HG02759 (cell line): Measurements from ENCODE around the gene TEX261.
A peak's percentile ranks its signal among the peaks of the same experiment; 100 is the strongest.

Experiments
- ATAC-seq: cut with Tn5 transposase; IDR thresholded peaks from one replicate; pipeline ENCODE4 v1.9.1; 2021; ENCODE audit warnings: mild to moderate bottlenecking, moderate library complexity; ENCODE audit not compliant: unreplicated experiment

TEX261 gene

GRCh38 chr2:70959851-70960832 is 34.5 kb downstream of the TEX261 start:
- ATAC-seq, result no peak

DNA sequence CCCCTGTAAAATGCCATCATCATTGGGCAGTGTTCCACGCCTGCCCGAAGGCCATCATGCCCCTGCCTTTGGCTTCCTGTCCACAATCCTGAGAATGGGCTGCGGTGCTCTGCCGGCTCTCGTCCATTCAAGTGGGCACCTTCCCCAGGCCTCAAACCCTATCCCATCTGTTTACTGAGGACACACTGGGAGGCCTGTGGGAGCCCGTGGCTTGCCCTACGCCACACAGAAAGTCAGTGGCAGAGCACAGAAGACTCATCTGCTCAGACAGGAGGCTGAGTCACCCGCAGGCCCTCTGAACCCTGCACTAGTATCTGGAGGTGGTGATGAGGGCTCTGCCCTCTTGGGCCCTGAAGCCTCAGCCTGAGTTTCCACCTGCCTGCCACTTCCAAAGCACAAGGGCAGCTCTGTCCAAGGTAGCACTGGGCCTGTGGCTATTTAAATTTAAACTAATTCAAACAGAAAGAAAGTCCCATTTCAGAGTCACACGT is 35.4 kb downstream of the TEX261 start:
- ATAC-seq, result no peak

DNA sequence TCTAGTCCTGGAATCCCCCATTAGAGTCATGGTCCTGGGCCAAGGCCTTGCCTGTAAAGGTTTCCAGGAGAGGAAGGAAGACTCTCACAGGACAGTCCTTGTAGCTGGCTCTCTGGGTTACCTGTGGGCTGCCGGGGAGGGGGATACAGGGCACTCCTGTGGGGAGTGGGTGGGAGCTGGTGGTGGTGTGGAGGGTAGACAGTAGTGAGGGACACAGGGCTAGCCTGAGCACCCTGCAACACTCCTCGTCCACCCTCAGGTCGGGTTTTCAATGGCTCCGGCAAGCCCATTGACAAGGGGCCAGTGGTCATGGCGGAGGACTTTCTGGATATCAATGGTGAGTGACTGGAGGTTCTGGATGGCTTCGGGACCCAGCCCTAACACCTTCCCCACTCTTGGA is 35.9 kb downstream of the TEX261 start:
- no peak for ATAC-seq

DNA sequence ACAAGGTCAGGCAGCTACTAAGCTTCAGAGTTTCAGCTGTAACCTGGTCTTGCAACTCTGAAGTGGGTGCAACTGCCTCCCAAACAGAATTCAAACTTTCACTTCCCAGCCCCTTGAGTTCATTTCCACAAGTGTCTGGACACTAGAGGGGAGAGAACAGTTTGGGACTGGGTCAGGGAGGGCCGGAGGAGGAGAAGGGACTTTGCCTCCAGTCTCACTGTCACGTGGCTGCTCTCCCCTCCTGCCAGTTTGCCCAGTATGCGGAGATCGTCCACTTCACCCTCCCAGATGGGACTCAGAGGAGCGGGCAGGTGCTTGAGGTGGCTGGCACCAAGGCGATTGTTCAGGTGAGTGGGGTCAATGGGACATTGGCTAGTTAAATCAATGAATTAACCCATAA is 36.9 kb downstream of the TEX261 start:
- no peak for ATAC-seq

GRCh38 chr2:70956141-70956540 is 38.5 kb downstream of the TEX261 start:
- ATAC-seq, result no peak

DNA sequence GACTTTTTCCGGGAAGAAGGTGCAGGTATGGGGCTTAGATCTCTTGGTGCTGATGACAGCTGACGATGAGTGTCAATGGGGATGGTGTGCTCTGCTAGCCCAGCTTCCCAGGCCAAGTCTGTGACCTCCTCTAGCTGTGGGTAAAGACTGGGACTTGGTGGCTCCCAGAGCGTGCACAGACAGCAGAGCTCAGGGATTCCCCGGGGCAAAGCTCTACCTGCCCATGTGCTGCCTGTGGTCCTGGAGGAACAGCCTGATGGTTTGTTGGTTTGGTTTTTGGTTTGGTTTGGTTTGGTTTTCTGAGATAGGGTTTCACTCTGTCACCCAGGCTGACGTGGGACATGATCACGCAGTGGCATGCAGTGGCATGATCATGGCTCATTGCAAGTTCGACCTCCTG is 39.8 kb downstream of the TEX261 start:
- ATAC-seq, result no peak

GRCh38 chr2:70949086-70949485 is 45.6 kb downstream of the TEX261 start:
- no peak for ATAC-seq

DNA sequence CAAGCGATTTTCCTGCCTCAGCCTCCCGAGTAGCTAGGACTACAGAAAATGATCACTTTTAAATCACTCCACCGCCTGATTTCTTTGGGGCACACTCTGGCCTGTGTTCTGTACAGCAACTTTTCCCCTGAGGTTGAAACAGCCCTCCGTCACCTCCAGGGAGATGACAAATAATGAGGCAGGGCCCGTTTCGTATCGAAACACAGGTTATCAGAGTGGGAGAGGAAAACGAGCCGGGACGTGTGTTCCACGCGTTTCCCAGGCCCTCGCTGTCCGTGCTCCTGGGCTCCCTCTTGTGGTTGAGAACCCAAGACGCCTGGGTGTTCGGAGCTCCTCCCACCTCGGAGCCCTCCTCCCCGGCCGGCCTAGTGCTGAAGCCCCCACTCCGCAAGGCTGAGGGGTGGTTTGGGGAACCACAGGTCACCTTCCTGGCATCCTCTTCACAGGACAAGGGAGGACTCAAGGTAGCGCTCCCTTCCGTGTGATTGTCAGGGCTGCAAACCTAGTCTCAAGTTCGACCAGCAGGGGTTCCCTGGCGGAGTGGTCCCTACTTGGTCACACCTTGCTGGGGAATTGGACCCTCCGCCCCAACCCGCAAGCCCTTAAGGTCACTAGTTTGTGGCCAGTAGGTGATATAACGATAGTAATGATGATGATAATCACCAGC is 46.2 kb downstream of the TEX261 start:
- ATAC-seq, result peak; percentile 94

DNA sequence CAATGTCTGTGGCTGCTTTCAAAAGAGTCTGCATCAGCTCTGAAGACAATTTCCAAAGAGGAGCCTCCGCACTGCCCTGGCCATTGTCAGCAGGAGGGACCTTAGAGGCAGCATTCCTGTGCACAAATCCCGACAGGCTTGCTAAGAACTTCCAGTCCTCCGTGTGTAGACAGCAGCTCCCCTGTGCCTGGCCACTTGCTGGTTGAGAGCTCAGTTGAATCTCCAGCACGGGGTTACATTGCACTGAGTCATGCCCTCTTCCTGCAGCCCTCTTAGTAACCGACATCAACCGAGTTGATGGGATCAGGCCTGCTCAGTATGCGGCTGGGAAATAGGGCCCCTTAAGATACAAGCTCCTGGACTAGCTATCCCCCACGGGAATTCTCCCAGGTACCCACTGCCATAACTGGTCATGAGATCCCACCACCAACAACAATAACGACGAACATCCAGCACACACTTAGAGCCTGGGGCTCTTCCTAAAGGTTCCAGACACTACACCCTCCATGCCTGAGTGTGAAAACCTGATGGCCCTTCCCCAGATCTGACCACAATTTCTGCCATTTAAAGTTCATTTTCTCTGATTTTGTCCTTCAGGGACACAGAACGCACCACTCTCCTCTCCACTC is 47.0 kb downstream of the TEX261 start:
- no peak for ATAC-seq

GRCh38 chr2:70946832-70947442 is 47.7 kb downstream of the TEX261 start:
- ATAC-seq, result no peak

DNA sequence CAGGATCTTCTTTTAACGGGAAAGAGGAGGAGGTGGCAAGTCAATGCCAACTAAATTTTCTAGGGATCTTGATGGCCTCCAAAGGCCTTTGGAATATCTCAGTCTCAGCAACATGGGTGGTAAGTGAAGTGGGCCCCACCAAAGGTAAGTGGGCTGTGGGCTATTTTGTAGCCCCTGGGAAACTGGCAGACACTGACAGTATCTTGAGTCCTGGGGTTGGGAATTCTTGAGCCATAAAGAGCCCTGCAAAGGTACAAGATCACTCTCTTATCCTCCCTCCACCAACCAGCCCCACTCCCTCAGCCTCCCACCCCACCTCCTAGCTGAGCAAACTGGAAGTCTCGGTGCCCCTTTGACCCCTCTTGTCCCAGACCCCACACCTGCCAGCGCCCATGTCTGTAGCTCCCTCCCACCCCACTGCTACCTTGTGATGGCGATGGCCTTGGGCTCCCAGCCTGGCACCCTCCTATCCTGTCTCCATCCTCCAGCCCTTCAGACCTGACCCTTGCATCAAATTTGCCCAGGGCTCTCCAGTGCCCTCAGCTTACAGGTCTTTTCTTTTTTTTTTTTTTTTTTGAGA is 50.5 kb downstream of the TEX261 start:
- ATAC-seq, result no peak

- ATAC-seq, result no peak
These were observed 51.3 kb downstream of the TEX261 start for GRCh38 chr2:70943205-70943871.

DNA sequence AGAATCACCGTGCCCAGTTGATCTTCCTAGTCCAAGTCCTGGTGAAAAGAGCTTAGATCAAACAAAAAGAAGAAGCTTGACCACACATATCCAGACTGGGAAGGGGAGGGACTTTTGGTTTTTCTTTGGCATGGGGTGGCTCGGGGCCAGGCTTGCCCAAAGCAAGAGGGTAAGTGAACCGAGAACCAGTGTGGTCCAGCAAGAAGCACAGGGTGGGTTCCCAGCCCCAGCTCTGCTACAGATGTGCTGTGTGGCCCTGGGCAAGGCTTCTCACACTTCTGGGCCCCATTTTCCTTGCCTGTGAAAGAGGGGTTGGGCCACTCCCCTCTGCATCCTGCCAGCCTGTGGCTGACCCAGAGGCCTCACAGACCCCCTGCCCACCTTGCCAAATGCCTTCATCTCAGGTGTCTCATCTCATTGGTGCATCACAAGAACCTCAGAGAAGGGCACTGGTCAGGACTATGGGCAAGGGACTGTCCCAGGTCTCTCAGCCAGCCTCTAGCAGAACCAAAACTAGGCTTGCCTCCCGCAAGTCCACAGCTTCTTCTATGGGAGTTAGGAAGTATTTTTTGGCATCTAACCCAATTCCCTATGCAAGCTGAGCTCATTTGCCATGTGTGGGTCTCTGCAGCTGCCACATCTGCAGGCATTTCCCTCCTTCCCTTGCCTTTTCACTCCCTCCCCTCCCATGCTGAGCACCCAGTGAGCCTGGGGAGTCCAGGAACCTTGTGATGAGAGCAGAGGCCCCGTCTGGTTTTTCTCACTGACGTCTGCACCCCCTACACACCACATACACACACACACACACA is 52.1 kb downstream of the TEX261 start:
- ATAC-seq, result no peak

GRCh38 chr2:70941701-70942100 is 53.0 kb downstream of the TEX261 start:
- no peak for ATAC-seq

- ATAC-seq, result no peak
These were observed 53.5 kb downstream of the TEX261 start for GRCh38 chr2:70941186-70941585.

GRCh38 chr2:70939839-70940580 is 54.7 kb downstream of the TEX261 start:
- ATAC-seq, result no peak

DNA sequence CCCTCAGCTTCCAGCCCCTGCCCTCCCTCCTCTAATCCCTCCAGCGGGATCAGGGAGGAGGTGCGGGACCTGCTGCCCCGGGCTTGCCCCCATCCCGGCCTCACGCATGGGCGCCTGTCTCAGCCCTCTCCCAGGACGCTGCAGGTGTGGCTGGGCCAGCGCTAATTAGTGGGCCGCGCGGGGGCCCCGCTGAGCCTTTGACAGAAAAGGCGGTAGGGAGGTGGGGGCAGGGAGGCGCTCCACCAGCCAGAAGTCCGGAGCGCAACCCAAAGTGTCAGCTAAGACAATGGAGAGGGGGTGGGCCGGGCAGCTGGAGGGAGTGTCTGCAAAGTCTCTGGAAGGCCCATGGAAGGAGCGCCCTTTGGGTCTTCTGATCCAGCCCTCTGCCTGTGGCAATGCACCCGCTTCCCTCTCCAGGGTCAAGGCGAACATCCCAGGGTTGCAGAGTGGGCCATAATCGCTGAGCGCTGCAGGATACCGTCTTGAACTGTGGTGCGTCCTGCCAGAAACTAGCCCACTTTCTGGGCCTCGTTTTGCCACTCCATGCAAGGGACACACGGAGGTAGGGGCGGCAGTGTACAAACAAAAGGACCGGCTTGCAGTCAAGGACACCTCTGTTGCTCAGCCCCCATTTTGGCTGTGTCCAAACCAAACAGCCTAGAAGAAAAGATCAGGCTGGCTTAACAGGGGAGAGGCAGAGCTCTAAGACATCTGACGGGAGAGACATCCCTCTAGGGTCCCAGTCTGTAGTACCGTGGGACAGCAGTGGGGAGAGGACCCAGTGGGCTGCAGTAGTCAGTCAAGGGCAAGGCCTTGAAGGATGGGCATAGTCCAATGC is 55.5 kb downstream of the TEX261 start:
- ATAC-seq, result no peak

DNA sequence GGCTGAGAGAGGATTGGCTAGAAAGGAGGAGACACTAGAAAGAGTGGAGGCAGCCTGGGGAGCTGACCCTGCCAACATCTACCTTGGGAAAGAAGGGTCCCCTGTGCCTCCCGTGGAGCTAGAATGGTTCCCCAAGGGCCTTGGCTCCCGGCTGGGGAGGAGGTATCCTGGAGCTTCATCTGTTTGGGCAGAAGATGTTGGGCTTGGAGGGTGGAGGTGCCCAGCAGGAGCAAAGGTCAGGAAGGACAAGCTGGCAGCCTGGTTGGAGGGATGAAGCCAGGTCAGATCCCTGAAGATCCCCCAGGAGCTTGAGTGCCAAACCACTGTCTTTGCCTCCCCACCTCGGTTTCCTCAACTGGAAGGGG is 56.1 kb downstream of the TEX261 start:
- ATAC-seq, result no peak
